OCI-LY1 (cell line): ENCODE results near the gene GAGE10.

Experiments used
- H2AFZ ChIP-seq: fragments of 200-600 bp; sonication (generic), shearing (Covaris generic); 2 replicates; pipeline ENCODE4 v1.6.0; 2014; ENCODE audit warnings: antibody characterized with exemption, mild to moderate bottlenecking, low read length
- H3F3A ChIP-seq: fragments of 200-600 bp; sonication (generic), shearing (Covaris generic); 2 replicates; pipeline ENCODE4 v1.6.0; 2014; ENCODE audit warnings: mild to moderate bottlenecking, antibody characterized with exemption, low read length, moderate library complexity; ENCODE audit not compliant: insufficient read depth
- H3K27ac ChIP-seq: fragments of 200-600 bp; sonication (generic); 2 replicates; pipeline ENCODE4 v1.5.1; 2014; ENCODE audit warnings: low read length, mixed run types, mild to moderate bottlenecking, low read depth; ENCODE audit not compliant: poor library complexity, severe bottlenecking
- H3K27me3 ChIP-seq: fragments of 200-600 bp; sonication (generic); 2 replicates; pipeline ENCODE4 v1.6.0; 2014; ENCODE audit warnings: antibody characterized with exemption, mild to moderate bottlenecking, low read length, moderate library complexity; ENCODE audit not compliant: insufficient read depth
- H3K36me3 ChIP-seq: fragments of 200-600 bp; sonication (generic); 2 replicates; pipeline ENCODE4 v1.6.1; 2014; ENCODE audit warnings: mild to moderate bottlenecking, antibody characterized with exemption, low read length, moderate library complexity, mixed read lengths; ENCODE audit not compliant: insufficient read depth
- H3K4me1 ChIP-seq: fragments of 200-600 bp; sonication (generic); 2 replicates; pipeline ENCODE4 v1.5.1; 2014; ENCODE audit warnings: mild to moderate bottlenecking, low read length, moderate library complexity; ENCODE audit not compliant: insufficient read depth, severe bottlenecking
- H3K4me2 ChIP-seq: fragments of 200-600 bp; sonication (generic), shearing (Covaris generic); 2 replicates; pipeline ENCODE4 v1.6.1; 2014; ENCODE audit warnings: low read length
- H3K4me3 ChIP-seq: fragments of 200-600 bp; sonication (generic); 2 replicates; pipeline ENCODE4 v1.5.1; 2014; ENCODE audit warnings: low read length, low read depth, mild to moderate bottlenecking, mixed read lengths; ENCODE audit not compliant: poor library complexity, severe bottlenecking
- H3K79me2 ChIP-seq: fragments of 200-600 bp; shearing (Covaris generic); 2 replicates; pipeline ENCODE4 v1.6.1; 2016; ENCODE audit warnings: mixed run types, low read length, mixed read lengths; ENCODE audit not compliant: insufficient read depth
- H3K9ac ChIP-seq: fragments of 200-600 bp; sonication (generic), shearing (Covaris generic); 2 replicates; pipeline ENCODE4 v1.6.1; 2014; ENCODE audit warnings: mild to moderate bottlenecking, low read length, mixed read lengths
- H3K9me2 ChIP-seq: fragments of 200-600 bp; sonication (generic), shearing (Covaris generic); 2 replicates; pipeline ENCODE4 v1.6.1; 2014; ENCODE audit warnings: low read depth, mild to moderate bottlenecking, low read length, mixed read lengths
- H3K9me3 ChIP-seq: fragments of 200-600 bp; shearing (Covaris generic); 2 replicates; pipeline ENCODE4 v1.6.1; 2014; ENCODE audit warnings: low read length, mixed read lengths
- H4K20me1 ChIP-seq: fragments of 200-600 bp; sonication (generic), shearing (Covaris generic); 2 replicates; pipeline ENCODE4 v1.6.0; 2016; ENCODE audit warnings: mild to moderate bottlenecking, low read length; ENCODE audit not compliant: insufficient read depth
- EZH2 ChIP-seq: fragments of 200-600 bp; sonication (generic), shearing (Covaris generic); IDR thresholded peaks from 2 replicates; pipeline ENCODE4 v1.8.0; 2017; ENCODE audit warnings: borderline replicate concordance, mixed run types, mild to moderate bottlenecking, antibody characterized with exemption, low read length, moderate library complexity, mixed read lengths
- TF ChIP-seq, protein P1 (sequence below): fragments of 200-600 bp; sonication (generic), shearing (Covaris generic); IDR thresholded peaks from 2 replicates; pipeline ENCODE4 v1.5.1; 2017; ENCODE audit warnings: mild to moderate bottlenecking, antibody characterized with exemption, low read length, moderate library complexity, mixed read lengths

GAGE10 gene

DNA sequence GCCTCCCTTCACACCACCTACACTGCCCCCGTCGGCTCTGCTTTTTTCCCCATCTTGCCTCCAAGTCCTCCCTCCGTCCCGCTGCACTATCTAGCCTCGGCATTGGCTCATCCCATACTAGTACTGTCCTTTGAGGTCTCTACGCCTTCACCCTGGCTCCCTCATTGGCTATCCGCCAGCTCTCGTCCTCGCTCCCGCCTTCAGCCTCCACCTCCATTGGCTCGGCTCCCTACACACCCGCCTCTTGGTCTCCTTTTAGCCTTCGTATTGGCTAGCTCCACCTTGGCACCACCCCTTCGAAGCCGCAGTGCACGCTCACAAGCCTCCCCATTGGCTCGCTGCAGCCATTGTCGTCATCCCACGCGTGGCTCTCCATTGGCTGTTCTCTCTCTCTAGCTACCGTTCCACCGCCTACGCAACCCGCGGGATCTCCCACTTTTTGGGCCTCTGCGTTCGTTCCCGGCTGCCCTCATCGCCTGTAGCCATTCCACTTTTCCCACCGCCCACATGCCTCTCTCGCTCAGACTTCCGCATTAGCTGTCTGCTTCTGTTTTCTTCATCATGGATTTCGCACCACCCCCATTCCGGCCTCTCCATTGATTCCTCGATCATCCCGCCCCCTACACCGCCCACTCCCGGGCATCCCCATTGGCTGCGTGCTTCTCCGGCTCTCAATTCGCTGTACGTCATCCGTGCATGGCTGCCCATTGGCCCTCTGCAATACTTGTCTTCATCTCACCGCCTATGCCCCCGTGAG is 34.3 kb upstream of the GAGE10 start:
- no peak overlapping the region for H2AFZ ChIP-seq
- TF ChIP-seq EZH2 = no peak
- TF ChIP-seq, protein P1, sequence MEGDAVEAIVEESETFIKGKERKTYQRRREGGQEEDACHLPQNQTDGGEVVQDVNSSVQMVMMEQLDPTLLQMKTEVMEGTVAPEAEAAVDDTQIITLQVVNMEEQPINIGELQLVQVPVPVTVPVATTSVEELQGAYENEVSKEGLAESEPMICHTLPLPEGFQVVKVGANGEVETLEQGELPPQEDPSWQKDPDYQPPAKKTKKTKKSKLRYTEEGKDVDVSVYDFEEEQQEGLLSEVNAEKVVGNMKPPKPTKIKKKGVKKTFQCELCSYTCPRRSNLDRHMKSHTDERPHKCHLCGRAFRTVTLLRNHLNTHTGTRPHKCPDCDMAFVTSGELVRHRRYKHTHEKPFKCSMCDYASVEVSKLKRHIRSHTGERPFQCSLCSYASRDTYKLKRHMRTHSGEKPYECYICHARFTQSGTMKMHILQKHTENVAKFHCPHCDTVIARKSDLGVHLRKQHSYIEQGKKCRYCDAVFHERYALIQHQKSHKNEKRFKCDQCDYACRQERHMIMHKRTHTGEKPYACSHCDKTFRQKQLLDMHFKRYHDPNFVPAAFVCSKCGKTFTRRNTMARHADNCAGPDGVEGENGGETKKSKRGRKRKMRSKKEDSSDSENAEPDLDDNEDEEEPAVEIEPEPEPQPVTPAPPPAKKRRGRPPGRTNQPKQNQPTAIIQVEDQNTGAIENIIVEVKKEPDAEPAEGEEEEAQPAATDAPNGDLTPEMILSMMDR = no peak
- H3K4me2 ChIP-seq = peak overlapping the region; percentile 73

DNA sequence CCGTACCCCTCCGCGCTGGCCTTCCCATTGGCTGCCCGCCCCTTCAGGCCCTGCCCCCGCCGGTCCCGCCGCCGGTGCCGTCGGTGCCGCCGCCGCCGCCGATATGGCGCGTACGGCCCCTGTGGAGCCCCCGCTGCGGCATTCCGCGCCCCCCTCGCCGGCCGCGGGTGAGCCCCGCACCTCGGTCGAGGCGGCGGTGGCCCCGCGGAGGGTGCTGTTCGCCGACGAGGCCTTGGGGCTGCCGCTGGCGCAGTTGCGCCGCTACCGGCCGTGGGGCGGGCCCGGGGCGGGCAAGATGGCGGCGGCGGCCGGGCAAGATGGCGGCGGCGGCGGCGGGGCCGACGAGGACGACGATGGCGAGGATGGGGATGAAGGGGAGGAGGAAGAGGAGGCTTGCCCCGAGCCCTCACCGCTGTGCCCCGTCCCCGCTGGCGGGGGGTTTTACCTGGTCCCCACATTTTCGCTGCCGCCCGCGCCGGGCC is 33.6 kb upstream of the GAGE10 start, which contains the start of gene PPP1R3F:
Gene PPP1R3F (plus strand): TSS at position 27 of the 482 bp plus-strand sequence. CDS start 77 bp downstream, at position 104.
- Histone ChIP-seq H3K9me2 (no peaks in the 10 kb centered on the region), H3K9ac (peak within 1 kb of the TSS; percentile 74), H3K27me3 (no peaks in the 10 kb centered on the region), H3K27ac (peak within 1 kb of the TSS; percentile 79), H3K4me2 (peak within 1 kb of the TSS; percentile 78), H3K4me3 (peak within 1 kb of the TSS; percentile 70), H2AFZ (no peak within 1 kb of the TSS), H3F3A (no peaks in the 10 kb centered on the region), H3K79me2 (peaks cover 12% of the 10 kb centered on the region), H3K36me3 (no peaks in the 10 kb centered on the region; the same call in 1 of the 2 replicates), H3K9me3 (no peaks in the 10 kb centered on the region), H4K20me1 (no peaks in the 10 kb centered on the region), H3K4me1 (peaks cover 38% of the 10 kb centered on the region)
- TF ChIP-seq, protein P1 = no peak
- TF ChIP-seq EZH2 = no peak

More for the DNA sequence above, 34.3 kb upstream of the GAGE10 start:
- no peaks in the 10 kb centered on the region for H3K9me3 ChIP-seq
- no peaks in the 10 kb centered on the region for H3F3A ChIP-seq
- peak overlapping the region; percentile 74 for H3K9ac ChIP-seq
- H3K27ac ChIP-seq = peak overlapping the region; percentile 79
- no peaks in the 10 kb centered on the region for H3K9me2 ChIP-seq
- no peaks in the 10 kb centered on the region for H4K20me1 ChIP-seq
- H3K4me3 ChIP-seq = peak overlapping the region; percentile 70
- H3K27me3 ChIP-seq = no peaks in the 10 kb centered on the region
- peaks cover 12% of the 10 kb centered on the region for H3K79me2 ChIP-seq
- H3K4me1 ChIP-seq = peaks cover 38% of the 10 kb centered on the region
- H3K36me3 ChIP-seq = no peaks in the 10 kb centered on the region; the same call in 1 of the 2 replicates

DNA sequence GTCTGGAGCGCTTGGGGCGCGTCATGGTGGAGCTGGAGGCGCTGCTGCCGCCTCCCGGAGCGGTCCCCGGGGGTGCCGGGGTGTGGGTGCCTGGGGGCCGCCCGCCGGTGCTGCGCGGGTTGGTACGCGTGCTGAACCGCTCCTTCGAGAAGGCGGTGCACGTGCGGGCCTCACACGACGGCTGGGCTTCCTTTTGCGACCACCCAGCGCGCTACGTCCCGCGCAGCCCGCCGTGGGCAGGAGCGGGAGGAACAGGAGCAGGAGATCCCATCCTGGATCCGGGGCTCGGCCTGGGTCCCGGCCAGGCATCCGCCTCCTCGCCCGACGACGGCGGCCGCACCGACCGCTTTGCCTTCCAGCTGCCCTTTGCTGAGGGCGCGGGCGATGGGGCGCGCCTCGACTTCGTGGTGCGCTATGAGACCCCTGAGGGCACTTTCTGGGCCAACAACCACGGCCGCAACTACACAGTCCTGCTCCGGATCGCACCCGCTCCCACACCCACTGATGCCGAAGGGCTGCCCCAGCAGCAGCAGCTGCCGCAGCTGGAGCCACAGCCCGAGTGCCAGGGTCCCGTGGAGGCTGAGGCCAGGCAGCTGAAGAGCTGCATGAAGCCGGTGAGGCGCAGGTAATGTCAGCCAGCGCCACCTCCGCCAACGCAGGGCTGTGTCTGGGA is 33.1 kb upstream of the GAGE10 start:
- no peak overlapping the region for H2AFZ ChIP-seq

More for the DNA sequence above, 33.1 kb upstream of the GAGE10 start:
- H3K4me3 ChIP-seq = peak overlapping the region; percentile 70
- no peaks in the 10 kb centered on the region for H3K9me2 ChIP-seq
- no peaks in the 10 kb centered on the region for H4K20me1 ChIP-seq
- peaks cover 12% of the 10 kb centered on the region for H3K79me2 ChIP-seq
- no peaks in the 10 kb centered on the region; the same call in 1 of the 2 replicates for H3K36me3 ChIP-seq
- H3K27ac ChIP-seq = no peak overlapping the region
- no peak for TF ChIP-seq EZH2
- TF ChIP-seq, protein P1 = no peak
- H3K9ac ChIP-seq = peak overlapping the region; percentile 74
- no peaks in the 10 kb centered on the region for H3K9me3 ChIP-seq
- H3K4me2 ChIP-seq = peak overlapping the region; percentile 78
- H3K27me3 ChIP-seq = no peaks in the 10 kb centered on the region
- no peaks in the 10 kb centered on the region for H3F3A ChIP-seq
- peaks cover 38% of the 10 kb centered on the region for H3K4me1 ChIP-seq
